HG03354 (cell line): ENCODE data around the gene PAK1.

Source experiments
- ATAC-seq: cut with Tn5 transposase; IDR thresholded peaks from one replicate; pipeline ENCODE4 v1.9.1; 2021; ENCODE audit warnings: mild to moderate bottlenecking; ENCODE audit not compliant: unreplicated experiment, poor library complexity, severe bottlenecking

PAK1 gene

DNA sequence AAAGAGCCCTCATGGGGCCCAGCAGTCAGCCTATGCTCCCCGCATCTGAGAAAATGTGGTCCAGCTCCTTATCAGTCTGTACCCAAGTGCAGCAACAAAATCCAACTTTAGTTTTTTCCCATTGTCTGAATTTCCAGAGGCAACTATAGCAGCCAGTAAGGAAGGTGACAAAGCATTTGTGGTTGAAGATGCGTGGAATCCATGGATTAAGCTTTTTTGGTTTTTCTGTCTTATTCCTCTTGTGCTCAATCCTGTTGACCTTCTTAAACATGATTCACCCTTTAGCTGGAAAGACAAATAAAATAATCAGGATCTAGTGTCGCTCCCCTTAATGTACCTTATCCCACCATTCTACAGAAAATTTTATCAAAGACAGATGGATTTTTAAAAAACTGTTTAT, 186.8 kb downstream of the PAK1 start:
- no peak for ATAC-seq

DNA sequence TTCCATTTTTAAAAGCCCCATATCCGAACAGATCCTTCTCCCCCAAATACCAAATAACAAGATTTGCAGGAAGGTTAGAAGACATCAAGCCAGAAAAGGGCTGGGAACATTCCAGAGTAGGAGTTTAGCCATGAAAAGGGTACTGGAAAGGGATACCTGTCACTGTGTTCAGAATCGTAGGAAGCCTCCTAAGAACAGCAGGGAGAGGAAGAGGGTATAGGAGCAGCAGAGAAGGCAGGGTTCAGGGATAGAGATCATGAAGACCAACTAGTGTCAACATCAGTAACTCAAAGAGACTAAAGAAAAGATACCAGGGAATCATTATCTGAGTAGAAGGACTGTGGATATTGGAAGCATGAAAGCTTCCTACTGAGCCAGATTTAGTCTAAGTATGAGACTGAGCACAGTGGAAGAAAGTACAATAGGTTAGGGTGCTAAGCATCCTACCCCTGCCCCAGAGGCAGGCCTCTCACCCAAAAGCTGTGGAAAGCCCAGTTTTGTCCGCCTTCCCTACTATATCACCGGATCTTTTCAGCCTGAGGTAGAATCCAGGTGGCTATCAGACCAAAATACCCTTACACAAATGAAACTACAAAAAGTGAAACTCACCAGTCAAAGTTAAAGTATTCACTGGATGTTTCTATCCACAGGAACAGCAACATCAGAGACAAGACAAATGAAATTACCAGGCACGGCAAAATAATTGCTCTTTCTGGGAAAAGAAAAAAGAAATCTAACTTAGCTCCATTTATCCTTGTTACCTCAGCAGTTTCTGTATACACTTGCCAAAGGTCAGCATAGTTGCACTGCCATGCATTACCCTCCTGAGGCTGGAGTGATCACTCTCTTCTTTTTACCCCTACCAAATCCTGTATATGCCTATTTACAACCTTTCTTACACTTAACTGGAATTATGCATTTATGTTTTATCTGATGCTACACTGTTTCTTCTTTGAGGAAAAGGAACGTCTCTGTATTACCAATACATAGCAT, 189.1 kb downstream of the PAK1 start:
- ATAC-seq = no peak

DNA sequence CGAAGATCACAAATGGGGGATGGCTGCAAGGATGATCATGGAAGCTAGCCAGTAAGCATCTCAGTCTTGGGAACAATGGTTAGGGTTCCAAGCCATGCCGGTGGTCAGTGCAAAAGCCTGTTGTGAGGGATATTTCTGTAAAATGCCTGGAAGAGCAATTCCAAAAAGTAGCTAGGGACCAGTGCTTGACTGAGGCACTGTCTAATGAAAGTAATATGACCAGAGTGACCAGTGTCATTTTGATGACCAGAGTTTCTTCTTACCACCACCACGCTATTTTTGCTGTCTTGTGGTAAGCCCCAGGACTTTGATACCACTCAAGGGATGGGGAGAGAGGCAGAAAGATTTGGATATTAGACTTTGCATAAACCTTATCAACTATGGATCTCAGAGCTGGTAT, 190.8 kb downstream of the PAK1 start:
- ATAC-seq = no peak

DNA sequence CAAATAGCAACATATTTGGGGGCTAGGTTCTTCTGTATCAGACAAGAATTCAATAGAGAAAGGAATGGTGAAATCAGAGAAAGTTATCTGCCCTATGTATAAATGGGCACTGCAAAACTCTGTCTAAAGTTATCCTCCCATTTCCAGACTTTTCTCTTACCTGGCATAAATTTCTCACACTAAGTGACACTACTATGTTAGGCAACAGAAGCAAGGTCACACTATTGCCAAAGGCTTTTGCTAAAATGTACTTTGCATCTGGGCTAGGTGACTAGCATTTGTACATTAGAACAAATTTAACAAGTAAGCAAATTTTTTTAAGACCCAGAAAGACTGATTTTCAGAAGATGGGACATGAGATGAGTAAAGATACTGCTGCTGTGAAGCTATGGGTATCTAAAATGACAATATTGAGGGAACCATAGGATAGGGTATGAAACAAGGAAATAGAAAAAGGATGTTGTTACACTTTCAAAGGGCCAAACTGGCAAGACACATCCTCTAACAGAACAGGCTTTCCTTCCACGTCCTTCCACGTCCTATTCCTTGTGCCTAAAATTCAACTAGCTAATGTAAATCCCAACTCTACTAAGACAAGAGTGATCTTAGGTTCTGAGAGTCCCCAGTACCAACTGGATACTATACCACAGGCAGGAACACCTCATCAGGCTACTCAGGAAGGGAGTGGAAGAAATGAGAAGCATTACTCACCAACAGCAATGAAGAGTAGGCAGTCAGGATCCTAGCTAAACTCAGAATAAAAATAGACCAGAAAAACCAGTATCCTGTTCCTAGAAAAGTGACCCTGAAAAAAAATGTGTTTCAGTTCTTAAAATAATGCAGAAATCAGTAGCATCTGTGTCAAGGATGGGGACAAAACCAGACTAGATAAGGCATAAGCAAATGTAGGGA, 195.0 kb downstream of the PAK1 start:
- no peak for ATAC-seq

DNA sequence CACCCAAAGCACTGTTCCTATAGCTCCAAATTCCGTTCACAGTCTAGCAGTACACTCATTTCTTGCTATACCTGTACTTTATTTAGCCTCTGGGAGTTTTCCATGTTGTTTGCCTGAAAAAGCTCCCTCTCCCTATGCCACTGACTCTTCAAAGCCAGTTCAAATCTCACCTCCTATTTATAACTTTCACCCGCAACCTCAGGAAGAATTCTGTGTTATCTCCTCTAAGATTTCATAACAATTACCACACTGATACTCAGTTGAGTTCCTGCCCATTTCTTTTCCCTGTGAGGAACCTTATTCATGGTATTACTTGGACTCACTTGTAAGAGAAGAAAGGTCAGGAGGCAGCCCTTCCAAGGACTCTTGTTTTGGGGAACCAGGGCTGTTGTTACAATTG, 197.6 kb downstream of the PAK1 start:
- ATAC-seq = no peak
